Vagina (tissue), 2 donors: Measurements from ENCODE around the gene LRMDA. TPM values are rescaled to one million over a fixed set of nuclear protein-coding genes. Genes with fewer than 3 reads are reported as not detected.

Source experiments
- DNase-seq, 2 donors: peaks; one replicate each; pipeline ENCODE4 v3.0.0-alpha.2; 2017; ENCODE audit errors: extremely low spot score in 2 of 2
- H3K27ac ChIP-seq: fragments of 200-600 bp; sonication (generic); one replicate; pipeline ENCODE4 v1.5.1; 2019
- H3K27me3 ChIP-seq: fragments of 200-600 bp; sonication (generic); one replicate; pipeline ENCODE4 v1.5.1; 2019
- H3K36me3 ChIP-seq, 2 donors: fragments of 200-600 bp; sonication (generic); one replicate each; pipeline ENCODE4 v1.5.1; 2017 to 2019
- H3K4me1 ChIP-seq: fragments of 200-600 bp; sonication (generic); one replicate; pipeline ENCODE4 v1.5.1; 2019
- H3K4me3 ChIP-seq, 2 donors: fragments of 200-600 bp; sonication (generic); 1 replicate in 1 of 2; 2 replicates in 1 of 2; pipeline ENCODE4 v1.5.1; 2016 to 2019
- H3K9me3 ChIP-seq: fragments of 200-600 bp; sonication (generic); one replicate; pipeline ENCODE4 v1.5.1; 2019
- CTCF ChIP-seq, 3 experiments: fragments of 450-650 bp in 2 of 3; fragments of 200-600 bp in 1 of 3; sonication (generic) in 1 of 3; IDR thresholded peaks; one replicate each; pipeline ENCODE4 v1.5.1; 2017 to 2019; ENCODE audit warnings: antibody characterized with exemption in 3 of 3, mild to moderate bottlenecking in 2 of 3, moderate library complexity in 2 of 3
- POLR2A ChIP-seq, 2 donors: fragments of 450-650 bp; IDR thresholded peaks; one replicate each; pipeline ENCODE4 v1.6.1; 2017; ENCODE audit warnings: antibody characterized with exemption in 2 of 2, mild to moderate bottlenecking in 2 of 2, moderate library complexity in 2 of 2
- POLR2AphosphoS5 ChIP-seq, 2 donors: sonication (generic); formaldehyde crosslinking; IDR thresholded peaks; one replicate each; pipeline ENCODE4 v1.9.0; 2017; ENCODE audit warnings: antibody characterized with exemption in 2 of 2, mild to moderate bottlenecking in 2 of 2, low read depth in 1 of 2; ENCODE audit not compliant: insufficient read depth in 1 of 2
- intact Hi-C: fragments of 100-400 bp; cut with DNase I; formaldehyde crosslinking; loops from one replicate; pipeline ENCODE4 v1.15.1; 2023
- total RNA-seq: library from RNA; depleted of rRNA; stranded (reverse); fragments of >200 nt; gene quantifications from one replicate; pipeline ENCODE4 v1.2.3, GENCODE V29; 2016

LRMDA gene
- total RNA-seq, 1 donor from 2014 or later: 22.6 TPM

- DNase-seq: no peak
- TF ChIP-seq POLR2A (IDR thresholded peaks at IDR 0.05): no peak
- TF ChIP-seq CTCF (IDR thresholded peaks at IDR 0.05): no peak
- no peak for TF ChIP-seq POLR2AphosphoS5 (IDR thresholded peaks at IDR 0.05; ENCODE audit: insufficient read depth in 1 of 2, low read depth in 1 of 2)
- Histone ChIP-seq H3K36me3 (no peaks in the 10 kb centered on the region), H3K27me3 (no peaks in the 10 kb centered on the region), H3K9me3 (no peaks in the 10 kb centered on the region), H3K4me1 (no peaks in the 10 kb centered on the region), H3K4me3 (no peak overlapping the region), H3K27ac (no peak overlapping the region)
- intact Hi-C loops: no loop called here
Measured at GRCh38 chr10:76466836-76467503, 1035.5 kb downstream of the LRMDA start.

DNA sequence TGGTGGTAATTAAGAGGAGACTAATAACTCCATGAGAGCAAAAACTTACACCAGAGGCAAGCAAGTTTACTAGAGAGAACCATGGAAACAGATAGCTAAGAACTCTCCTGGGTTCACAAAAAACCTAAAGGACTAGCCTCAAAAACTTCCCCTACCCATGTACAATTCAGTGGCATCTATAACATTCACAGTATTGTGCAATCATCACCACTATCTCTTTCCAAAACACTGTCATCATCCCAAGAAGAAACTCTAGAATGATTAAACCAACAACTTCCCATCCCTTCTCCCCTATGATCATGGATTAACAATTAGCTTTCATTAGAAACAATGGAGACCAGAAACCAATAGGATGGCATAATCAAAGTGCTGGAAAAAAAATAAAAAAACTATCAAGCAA, 1038.3 kb downstream of the LRMDA start:
- no peak for TF ChIP-seq CTCF (IDR thresholded peaks at IDR 0.05)
- TF ChIP-seq POLR2AphosphoS5 (IDR thresholded peaks at IDR 0.05; ENCODE audit: insufficient read depth in 1 of 2, low read depth in 1 of 2): no peak
- no peak for TF ChIP-seq POLR2A (IDR thresholded peaks at IDR 0.05)
- Histone ChIP-seq H3K9me3 (no peaks in the 10 kb centered on the region), H3K36me3 (no peaks in the 10 kb centered on the region), H3K4me1 (no peaks in the 10 kb centered on the region), H3K27ac (no peak overlapping the region), H3K27me3 (no peaks in the 10 kb centered on the region), H3K4me3 (no peak overlapping the region)
- intact Hi-C loops: no loop called here
- no peak for DNase-seq

DNA sequence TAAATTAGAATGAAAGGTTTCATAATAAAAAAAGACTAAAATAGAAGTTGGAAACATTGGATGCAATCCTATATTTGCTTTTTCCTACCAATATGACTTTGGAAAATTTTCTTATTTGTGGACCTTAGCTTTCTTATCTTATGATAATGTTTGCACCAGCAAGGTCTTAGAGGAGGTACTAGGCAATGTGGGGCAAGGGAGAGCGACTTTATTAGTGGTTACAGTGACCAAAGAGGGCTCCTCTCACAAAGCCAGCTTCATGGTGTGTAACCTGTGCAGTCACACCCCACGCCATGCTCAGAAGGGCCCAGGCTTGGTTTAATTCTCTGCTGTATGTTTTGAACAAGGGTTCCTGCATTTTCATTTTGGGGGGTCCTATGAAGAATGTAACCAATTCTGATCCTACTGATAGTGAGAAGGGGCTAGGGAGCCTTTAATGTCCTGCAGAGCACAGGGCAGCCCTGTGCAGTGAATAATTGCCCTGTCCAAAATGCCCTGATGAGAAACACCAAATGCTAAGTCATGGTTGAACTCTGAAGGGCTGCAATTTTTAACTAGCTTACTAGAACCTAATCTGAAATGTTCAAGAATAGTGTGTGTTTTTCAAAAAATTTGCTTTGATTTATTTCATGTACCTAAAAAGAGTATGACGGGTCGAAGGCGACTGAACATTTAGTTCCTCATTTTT, 1047.8 kb downstream of the LRMDA start:
- TF ChIP-seq POLR2A (IDR thresholded peaks at IDR 0.05) (no peak), CTCF (IDR thresholded peaks at IDR 0.05) (no peak)
- H3K27ac ChIP-seq: no peak overlapping the region
- H3K36me3 ChIP-seq: no peaks in the 10 kb centered on the region
- DNase-seq: no peak
- no peaks in the 10 kb centered on the region for H3K9me3 ChIP-seq
- H3K4me1 ChIP-seq: no peaks in the 10 kb centered on the region
- intact Hi-C loops: no loop called here
- no peaks in the 10 kb centered on the region for H3K27me3 ChIP-seq
- no peak overlapping the region for H3K4me3 ChIP-seq

GRCh38 chr10:76481178-76481577, 1049.8 kb downstream of the LRMDA start:
- Histone ChIP-seq H3K4me1 (no peaks in the 10 kb centered on the region), H3K4me3 (no peak overlapping the region), H3K36me3 (no peaks in the 10 kb centered on the region), H3K9me3 (no peaks in the 10 kb centered on the region), H3K27me3 (no peaks in the 10 kb centered on the region), H3K27ac (no peak overlapping the region)
- TF ChIP-seq CTCF (IDR thresholded peaks at IDR 0.05) (no peak), POLR2AphosphoS5 (IDR thresholded peaks at IDR 0.05; ENCODE audit: insufficient read depth in 1 of 2, low read depth in 1 of 2) (no peak), POLR2A (IDR thresholded peaks at IDR 0.05) (no peak)
- intact Hi-C loops: no loop called here
- DNase-seq: no peak

DNA sequence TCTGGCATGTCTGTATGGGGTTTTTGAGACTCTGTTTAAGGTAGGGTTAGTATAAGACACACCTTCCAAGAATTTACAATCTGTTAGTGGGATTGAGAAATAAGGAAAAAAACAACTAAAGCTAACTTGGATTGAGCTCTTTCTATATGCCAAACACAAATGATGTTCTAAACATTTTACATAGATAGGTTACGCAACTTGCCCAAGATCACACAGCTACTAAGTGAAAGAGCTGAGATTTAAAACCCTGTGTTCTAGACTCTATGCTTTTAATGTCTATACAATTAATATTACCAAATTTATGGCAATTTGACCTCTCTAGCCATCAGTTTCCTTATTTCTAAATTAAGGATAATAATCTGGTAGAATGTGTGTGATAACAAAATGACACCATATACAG, 1056.2 kb downstream of the LRMDA start:
- DNase-seq: no peak
- Histone ChIP-seq H3K9me3 (peaks cover 5% of the 10 kb centered on the region), H3K27me3 (no peaks in the 10 kb centered on the region), H3K36me3 (no peaks in the 10 kb centered on the region), H3K4me3 (no peak overlapping the region), H3K4me1 (no peaks in the 10 kb centered on the region), H3K27ac (no peak overlapping the region)
- intact Hi-C loops: no loop called here
- TF ChIP-seq POLR2AphosphoS5 (IDR thresholded peaks at IDR 0.05; ENCODE audit: insufficient read depth in 1 of 2, low read depth in 1 of 2): no peak
- no peak for TF ChIP-seq POLR2A (IDR thresholded peaks at IDR 0.05)
- no peak for TF ChIP-seq CTCF (IDR thresholded peaks at IDR 0.05)
